Mesenteric fat pad (tissue), 1 donor: Measurements from ENCODE around the gene GABRR1. TPM values are rescaled to one million over a fixed set of nuclear protein-coding genes. Genes with fewer than 3 reads are reported as not detected.
A peak's percentile ranks its signal among the peaks of the same experiment; 100 is the strongest.
"Not testable (repeated sequence)": the region's sequence is repeated elsewhere in the genome, so short reads cannot be mapped to it uniquely, and the experiment has no call there.

Source experiments
- DNase-seq: peaks from one replicate; pipeline ENCODE4 v3.0.0-alpha.2; 2020; ENCODE audit warnings: low spot score
- long read RNA-seq: library from polyadenylated mRNA; unstranded; transcript quantifications from one replicate; pipeline ENCODE4 v2.0.0, GENCODE V29; 2020
- total RNA-seq: library from RNA; stranded (reverse); fragmentation: NEBNext Ultra II Directional; extraction: Animal tissue kit (Norgen Biotek cat#: 25700); gene quantifications from one replicate; pipeline ENCODE4 v1.2.1, GENCODE V29; 2021
- donor health status: DM: yes; HTN: yes; CAD: no.

The GABRR1 gene
- not detected for total RNA-seq
- long read RNA-seq = 0 reads

DNA sequence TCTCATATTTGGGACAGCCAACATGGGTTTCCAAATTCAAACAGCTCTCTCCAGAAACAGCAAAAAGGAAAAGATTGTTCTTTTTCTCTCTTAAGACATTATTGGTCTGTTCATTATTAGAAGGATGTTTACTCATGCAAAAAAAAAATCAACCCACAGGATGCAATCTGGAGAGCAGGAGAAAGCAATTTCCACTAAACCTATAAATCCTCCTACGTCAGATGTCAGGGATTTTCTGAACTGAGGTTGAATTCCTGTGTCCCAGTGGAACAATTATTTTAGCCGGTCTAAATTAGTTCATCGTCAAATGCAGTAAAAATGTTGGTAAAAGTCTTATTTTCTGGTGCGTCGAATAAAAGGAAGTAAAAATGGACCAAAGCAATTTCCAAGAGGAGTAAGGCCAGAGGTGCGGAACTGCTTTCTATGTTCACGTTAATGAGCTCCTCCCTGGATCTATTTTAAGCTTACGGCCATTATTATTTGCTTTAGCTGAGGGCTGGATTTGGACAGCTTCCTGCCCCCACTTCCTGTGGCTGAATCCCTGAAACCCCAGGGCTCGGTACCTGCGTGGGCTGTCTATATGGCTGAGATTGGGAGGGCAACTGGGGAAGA is at the start of gene GABRR1:
TSS of gene GABRR1 (minus strand) at position 60 of the 612 bp plus-strand sequence. CDS start at position 24, 36 bp downstream.
- peak; percentile 12 for DNase-seq

DNA sequence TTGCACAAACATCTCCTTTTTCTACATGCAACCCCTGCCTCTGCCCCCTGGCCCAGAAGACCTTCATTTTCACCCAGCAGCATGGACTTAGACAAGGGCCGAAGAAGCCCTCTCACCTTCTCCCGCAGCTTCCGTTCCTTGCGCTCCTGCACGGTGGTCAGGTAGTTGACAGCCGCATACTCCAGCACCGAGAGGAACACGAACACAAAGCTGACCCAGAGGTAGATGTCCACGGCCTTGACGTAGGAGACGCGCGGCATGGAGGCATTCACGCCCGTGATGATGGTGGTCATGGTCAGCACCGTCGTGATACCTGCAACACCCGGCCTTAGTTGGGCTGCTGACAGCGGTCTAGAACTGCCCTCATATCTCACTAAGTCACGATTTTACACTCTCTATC is 47.1 kb upstream of the GABRR1 start:
- no peak for DNase-seq

DNA sequence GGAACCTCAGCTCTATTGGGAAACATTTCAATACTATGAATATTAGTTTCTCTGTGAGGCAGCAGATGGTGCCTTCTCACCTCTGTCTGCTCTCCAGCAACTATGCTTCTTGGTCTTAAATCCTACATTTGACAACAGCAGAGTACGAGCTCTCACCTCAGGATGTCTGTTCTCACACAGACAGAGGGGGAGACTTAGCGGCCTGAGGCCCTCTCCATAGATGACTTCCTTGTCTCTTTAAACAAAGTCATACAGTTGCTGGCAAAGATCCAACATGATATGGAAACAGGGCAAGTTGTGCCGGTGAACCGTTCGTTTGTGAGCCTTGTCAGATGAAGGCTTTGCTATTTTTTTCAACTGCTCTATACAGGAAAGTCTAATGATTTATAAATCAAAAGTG is 43.7 kb upstream of the GABRR1 start:
- DNase-seq = no peak

DNA sequence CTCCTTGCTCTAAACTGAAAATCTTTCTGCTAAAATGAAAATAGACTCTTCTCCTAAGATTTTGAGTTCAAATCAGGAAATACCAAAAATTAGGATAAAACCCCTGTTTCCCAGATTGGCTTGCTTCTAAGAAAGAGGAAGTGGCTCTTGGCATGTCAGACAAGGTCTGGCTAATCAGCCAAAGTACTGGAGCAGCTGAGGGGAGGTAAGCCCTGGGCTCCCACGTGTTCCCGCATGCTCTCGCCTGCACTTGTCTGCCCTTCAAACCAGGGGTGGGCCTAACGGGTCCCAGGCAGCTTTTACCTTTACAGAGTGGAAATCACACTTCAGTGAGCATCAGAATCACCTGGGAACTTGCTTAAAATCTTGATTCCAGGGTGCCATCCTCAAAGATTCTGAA is 43.2 kb upstream of the GABRR1 start:
- DNase-seq = no peak

DNA sequence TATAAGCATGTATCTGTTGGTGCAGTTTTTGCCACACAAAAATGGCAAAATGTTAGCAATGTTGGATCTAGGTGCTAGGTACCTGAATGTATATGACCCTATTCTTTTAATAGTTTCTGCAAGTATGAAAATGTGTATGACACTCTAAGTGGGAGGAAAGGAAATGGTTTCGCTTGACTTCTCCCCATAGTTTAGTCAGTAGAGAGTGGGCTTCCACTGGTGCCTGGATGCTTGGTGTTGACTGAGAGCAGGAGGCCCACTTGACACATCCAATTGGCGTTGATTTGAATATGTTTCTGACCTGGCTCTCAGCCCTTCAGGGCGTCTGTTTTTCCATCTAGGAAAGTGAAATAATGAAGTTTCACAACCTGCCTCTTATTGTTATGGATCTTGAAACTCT is 41.8 kb upstream of the GABRR1 start:
- no peak for DNase-seq

DNA sequence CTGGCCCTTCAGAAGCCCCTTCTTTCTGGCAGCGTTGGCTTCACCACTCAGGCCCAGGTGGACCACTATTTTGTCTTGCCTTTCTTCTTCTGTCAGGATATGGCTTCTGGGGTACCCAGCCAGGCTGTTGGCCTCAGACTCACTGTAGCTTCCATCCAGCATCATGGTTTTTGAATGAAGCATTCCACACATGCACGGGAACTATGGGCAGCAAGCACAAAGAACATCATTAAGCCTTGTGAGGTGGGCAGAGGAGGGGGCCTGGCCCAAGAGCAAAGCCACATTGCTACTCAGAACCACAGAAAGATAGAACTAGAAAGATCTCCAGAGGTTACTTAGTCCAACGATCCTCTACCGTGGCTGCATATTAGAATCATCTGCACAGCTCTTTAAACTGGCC is 40.6 kb upstream of the GABRR1 start:
- DNase-seq = no peak

DNA sequence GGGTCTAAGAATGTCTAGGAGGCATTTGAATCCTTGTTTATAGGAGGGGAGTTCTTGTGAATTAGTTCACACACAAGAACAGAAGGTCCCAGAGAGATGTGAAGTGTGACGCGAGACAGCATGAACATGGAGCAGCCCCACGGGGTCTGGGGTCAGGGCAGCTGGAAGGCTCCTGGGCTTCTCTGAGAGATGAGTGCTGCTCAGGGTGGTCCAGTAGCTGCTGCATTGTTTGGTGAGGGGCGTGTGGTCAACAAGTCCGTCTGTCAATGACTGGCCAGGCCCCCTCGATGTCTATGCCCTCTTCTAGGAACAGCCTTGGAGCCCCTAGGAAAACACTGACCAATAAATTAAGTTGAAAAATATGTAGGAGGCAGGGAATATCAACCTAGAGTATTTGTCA is 40.2 kb upstream of the GABRR1 start:
- no peak for DNase-seq

DNA sequence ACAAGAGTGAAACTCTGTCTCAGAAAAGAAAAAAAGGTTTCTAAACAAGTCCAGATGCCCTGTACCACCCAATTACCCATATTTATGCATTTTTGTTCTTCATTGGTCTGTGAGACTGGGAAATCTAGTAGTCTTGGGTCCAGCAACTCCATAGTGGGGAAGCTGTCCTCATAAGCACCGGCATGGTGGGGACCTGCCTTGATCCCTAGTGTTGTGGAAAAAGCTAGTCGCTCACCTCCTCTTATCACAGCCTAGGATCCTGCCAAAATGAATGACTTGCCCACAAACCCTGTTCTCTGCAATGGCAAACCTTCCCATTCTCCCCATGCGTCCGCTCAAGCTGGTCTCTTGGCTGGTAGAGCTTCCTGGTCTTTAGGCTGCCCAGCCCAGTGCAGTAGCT is 38.3 kb upstream of the GABRR1 start:
- no peak for DNase-seq

DNA sequence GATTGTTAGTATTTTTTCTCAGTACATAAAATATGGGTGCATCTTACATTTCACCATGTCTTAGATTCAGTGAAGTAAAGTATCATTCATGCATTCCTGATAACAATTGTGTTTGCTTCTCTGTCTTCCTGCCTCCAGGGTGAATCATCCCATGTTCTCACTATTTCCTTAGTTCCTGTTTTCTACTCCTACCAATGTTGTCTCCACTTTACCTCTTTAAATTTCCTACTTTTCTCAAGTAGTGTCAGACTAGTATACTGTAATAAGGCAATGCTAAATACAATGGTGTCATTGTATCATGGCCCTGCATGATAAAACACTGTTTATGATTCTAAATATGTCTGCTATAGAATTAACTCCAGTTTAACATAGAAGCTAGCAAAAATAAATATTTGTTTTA is 37.4 kb upstream of the GABRR1 start:
- DNase-seq = no peak

DNA sequence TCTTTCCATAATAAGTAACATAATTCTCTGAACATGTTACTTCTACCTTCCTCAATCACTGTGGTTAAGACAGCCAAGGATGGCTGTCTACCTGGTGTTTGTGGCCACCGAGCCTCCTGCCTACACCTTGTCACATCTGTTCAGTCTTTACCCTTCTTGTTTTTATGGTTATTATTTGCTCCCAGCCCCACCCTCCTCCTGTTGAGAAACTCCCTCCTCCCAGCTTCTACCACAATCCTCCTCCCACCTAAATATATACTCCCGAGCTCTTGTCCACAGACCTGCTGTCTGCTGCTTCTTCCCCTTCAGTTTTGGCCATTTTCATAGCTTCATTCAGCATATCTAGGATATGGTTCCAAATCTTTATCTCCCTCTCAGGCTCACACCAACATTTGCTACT is 35.7 kb upstream of the GABRR1 start:
- DNase-seq = no peak

DNA sequence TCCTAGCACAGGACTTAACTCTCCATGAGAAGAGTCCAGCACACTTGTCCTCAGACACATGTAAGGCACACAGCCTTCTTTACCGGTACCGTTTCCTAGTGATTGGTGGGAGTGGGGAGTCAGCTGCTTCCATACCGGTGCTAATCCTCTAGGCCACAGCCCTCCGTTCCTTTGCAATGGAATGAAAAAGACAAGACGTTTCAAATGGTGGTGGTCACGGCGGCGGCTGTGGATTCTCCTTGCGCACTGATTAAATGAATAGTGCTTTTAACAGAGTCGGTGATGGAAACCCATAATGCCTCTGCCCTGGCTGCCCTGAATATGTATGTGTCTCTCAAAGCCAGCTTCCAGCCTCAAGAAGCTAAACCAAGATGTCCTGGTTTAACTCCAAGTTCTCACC is 34.8 kb upstream of the GABRR1 start:
- DNase-seq = no peak

DNA sequence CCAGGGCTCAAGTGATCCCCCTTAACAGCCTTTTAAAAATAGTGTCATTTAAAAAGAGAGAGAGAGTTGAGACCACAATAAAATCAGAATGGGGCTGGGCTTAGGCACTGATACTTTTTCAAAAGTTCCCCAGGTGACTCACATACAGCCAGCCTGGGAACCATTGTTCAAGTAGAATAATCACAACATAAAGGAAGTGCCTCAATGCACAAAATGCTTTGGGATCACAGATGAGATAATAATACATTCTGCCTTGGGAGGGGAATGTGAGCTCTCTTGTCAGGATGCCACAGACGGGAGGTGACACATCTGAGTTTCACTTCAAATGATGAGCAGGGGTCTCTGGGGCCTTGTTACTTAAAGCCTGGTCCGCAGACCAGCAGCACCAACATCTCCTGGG is 34.0 kb upstream of the GABRR1 start:
- no peak for DNase-seq

DNA sequence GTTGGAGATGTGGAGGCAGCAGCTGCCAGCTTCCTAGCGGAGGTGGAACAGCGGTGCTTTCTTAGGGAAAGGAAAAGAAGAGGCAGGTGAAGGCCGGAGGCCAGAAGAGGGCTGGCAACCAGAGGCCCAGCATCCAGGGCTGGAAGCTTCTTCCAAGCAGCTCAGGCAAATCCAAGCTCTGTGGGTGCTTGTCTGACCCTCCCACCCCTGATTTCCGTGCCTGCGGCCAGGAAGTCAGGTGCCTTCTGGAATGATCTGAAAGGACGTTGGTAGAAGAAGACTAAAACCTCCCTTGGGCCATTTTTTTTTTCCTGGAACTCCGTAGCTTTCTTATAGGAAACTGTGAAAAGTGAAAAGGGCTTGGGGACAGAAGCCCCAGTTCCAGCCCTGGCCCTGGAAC is 33.1 kb upstream of the GABRR1 start:
- DNase-seq = no peak

DNA sequence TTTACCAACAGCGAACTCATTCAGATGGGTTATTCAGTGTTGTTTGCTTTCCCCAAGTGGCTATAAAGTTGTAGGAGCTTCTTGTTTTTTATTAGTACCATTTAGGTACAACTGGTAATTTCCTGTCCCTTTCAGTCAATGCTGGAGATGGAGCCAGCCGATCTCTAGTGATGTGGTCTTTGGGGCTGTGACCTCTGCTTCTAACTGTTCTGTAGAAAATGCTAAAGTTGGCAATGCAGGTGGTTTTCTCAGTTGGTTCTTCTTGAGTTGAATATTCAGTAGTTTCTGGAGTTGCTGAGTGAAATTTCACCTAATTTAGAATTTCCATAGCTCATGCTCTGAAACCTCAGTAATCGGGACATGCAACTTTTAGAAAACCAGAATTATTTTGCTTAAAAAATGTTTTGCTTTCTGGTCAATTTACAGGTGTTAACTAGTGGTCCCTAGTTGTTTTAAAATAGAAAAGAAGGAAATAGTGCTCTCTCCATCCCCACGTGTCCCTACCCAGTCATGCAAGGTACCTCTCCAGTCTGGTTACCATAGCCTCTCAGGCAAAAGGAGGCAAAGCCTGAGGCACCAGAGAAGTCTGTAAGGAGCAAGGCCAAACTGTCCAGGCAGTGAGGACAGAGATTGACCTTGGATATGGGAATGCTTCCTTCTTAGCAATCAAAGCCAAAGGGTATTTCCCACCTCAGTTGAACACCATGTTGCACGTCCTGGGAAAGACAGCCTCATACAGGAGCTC is 27.3 kb upstream of the GABRR1 start:
- DNase-seq = no peak

DNA sequence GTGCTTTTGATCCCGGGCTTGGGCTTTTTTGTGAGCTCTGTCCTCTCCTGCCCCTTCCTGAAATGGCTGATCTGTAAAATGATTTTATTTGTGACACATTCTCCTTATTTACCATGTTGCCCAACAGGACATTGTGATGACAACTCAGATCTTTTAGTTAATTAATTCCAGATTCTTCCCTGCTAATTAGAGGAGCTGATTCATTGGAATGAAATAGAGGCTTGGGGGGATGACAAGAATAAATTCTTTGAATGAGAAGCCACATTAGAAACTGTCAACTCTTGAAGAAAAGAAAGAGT is 26.1 kb upstream of the GABRR1 start:
- DNase-seq = no peak

DNA sequence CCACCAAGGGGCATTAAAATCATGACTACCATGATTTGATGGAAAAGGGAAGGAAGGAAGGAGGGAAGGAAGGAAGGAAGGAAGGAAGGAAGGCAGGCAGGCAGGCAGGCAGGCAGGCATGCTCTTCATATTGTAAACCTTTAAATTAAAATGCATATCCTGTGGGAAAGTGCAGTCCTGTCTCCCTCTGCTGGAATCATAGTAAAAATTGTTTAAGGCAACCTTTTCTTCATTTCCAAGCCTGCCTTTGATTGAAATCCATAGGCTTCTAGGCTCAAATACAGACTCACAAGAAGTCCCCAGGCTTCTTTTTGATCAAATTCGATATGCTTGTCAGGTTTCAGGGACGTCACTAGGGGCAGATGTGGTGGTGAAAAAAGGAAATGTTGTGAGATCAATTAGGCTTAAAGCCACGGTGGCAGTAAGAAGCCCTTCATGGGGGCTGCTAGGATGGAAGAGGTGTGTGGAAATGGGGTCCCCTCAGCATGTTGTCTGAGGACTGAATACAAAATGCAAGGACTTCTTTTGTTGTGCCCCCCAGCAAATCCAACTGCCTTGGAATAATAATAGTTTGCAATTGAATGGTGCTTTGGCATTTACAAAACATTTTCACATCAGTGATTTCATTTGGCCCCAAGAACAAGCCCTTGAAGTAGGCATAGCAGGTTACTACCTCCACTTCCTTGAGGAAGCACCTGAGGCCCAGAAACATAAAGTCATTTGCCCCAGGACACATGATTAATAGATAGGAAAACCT is 25.6 kb upstream of the GABRR1 start:
- no peak for DNase-seq

DNA sequence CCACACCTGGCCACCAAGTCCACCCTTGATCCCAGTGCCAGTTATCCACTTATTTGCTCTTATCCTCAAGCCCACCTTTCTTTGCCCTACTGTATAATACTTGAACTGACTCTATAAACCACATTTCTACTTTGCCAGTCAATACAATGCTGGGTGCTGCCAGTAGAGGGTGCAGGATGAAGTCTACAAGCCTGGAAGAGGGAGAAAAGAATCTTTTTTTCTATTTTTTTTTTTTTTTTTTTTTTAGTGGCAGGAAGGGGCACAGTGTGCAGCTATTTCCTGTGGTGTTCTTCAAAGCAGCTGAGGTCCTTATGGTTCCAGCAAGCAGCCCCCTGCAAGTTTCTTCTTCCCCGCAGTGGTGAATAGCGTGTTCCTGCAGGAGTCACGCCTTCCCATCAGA is 22.2 kb upstream of the GABRR1 start:
- no peak for DNase-seq

DNA sequence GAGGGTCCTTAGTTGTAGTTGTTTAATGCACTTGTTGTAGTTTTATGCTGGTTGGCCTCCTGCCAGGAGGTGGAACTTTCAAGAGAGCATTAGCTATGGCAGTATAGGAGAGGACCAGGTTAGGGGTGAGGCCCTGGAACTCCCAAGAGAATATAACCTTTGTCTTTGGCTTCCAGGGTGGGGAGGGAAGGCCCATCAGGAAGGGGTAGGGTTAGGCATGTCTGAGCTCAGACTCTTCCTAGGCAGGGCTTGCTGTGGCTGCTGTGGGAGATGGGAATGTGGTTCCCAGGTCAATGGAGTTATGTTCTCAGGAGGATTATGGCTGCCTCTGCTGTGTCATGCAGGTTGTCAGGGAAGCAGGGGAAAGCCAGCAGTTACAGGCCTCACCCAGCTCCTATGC is 20.0 kb upstream of the GABRR1 start:
- no peak for DNase-seq

DNA sequence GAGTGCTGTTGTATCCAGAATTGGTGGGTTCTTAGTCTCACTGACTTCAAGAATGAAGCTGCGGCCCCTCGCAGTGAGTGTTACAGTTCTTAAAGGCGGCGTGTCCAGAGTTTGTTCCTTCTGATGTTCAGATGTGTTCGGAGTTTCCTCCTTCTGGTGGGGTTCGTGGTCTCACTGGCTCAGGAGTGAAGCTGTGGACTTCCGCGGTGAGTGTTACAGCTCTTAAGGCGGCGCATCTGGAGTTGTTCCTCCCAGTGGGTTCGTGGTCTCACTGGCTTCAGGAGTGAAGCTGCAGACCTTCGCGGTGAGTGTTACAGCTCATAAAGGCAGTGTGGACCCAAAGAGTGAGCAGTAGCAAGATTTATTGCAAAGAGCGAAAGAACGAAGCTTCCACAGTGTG is 16.4 kb upstream of the GABRR1 start:
- DNase-seq = not testable (repeated sequence)

DNA sequence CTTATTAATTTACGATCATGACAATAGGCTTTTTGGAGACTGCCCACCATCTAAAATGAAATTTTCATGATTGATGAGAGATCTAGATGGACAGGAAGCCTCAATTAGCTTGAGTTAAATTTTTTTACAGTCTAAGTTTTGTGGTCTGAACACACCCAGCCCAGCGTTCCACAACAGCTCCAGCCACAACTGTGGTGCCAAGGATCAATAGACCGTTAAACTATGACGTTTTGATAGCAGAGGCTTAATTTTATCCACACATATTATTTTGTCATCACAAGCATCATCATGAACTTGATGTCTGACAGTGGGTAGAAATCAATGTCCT is 5.5 kb upstream of the GABRR1 start:
- no peak for DNase-seq

DNA sequence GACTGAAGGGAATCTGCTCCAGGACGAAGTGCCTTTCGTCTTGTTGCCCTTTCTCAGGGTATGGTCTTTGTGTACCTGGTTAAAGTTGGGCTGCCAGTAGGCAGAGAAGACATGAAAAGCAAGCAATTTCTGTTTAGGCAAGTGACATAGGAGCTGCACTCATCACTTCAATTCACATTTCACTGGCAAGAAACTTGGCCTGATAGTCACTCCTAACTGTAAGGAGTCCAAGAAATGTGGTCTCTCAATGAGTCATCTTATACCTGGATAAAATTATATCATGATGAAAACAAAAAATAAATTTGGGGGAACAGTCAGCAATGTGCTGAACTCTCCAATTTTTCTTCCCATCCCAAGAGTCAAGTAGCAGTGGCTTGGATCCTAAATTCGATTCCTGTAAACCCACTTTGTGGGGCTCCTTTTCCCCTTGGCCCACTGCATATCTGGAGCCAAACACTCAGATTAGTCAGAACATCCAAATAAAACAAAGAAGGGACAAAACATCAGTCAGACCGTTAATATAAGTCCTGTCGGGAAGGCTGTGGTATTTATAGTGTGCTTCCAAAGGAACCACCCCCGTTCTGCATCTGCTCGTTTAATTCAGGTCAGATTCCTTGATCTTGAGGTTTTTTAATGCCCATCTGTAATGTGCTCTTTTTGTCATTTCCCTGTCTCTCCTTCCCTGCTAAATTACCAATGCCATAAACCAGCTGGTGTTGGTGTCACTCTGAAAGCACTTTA is 5.0 kb upstream of the GABRR1 start:
- no peak for DNase-seq

DNA sequence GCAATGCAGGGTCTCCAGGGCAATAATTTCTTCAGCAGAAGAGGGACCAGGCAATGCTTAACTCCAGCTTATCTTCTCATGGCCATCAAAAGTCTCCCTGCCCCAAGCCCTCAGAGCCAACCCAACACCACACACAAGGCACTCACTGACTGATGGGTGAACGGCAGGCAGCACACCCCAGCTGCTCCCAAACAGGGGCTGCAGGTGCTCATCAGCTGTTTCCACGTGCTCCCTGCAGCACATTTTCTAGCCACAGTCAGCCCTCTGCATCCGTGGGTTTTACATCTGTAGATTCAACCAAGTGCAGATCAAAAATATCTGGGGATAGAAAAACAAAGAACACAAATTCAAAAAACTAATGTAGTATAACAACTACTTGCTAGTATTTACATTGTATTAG is 4.0 kb upstream of the GABRR1 start:
- DNase-seq = no peak
